Measurements from ENCODE around the gene GLT1D1.

GLT1D1 gene

GRCh38 chr12:128928361-128928760 is 75.1 kb downstream of the GLT1D1 start:
- no peak for FAIRE-seq
- DNase-seq (ENCODE audit: insufficient read length, low spot score): no peak
- TF ChIP-seq POU2F2 (IDR thresholded peaks at IDR 0.05; ENCODE audit: low read depth, low read length): no peak
- TF ChIP-seq SPI1 (IDR thresholded peaks at IDR 0.05; ENCODE audit: low read depth, low read length): no peak
- TF ChIP-seq TAF1 (IDR thresholded peaks at IDR 0.05; ENCODE audit: low read depth, low read length): no peak
- no peak for TF ChIP-seq POLR2AphosphoS5 (IDR thresholded peaks at IDR 0.05; ENCODE audit: low read depth, low read length)

GRCh38 chr12:128929057-128929456 is 75.8 kb downstream of the GLT1D1 start:
- no peak for FAIRE-seq
- no peak for DNase-seq (ENCODE audit: insufficient read length, low spot score)
- TF ChIP-seq PAX5 (IDR thresholded peaks at IDR 0.05; ENCODE audit: insufficient read depth, low read length, severe bottlenecking): no peak
- no peak for TF ChIP-seq SPI1 (IDR thresholded peaks at IDR 0.05; ENCODE audit: low read depth, low read length)
- no peak for TF ChIP-seq POU2F2 (IDR thresholded peaks at IDR 0.05; ENCODE audit: low read depth, low read length)
- no peak for TF ChIP-seq POLR2AphosphoS5 (IDR thresholded peaks at IDR 0.05; ENCODE audit: low read depth, low read length)
- no peak for TF ChIP-seq POLR2A (IDR thresholded peaks at IDR 0.05; ENCODE audit: low read depth, low read length)
- no peak for TF ChIP-seq TAF1 (IDR thresholded peaks at IDR 0.05; ENCODE audit: low read depth, low read length)

DNA sequence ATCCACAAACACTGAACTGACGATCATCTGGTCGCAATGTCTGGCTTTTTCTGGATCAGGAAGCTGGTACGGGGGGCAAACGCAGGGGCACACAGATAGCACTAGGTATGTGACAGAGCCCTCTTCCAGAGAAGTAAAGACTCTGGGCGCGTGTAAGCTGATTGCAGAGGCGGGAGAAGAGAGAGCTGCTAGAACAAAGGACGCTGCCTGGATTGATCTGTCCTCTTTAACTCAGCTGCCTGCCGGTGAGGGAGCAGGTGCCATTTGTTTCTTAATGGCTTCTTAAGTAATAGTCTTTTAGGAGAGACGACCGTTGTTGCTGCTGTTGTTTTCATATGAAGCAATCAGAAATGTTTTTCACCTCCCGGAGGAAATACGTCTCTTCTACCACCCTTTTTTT is 77.3 kb downstream of the GLT1D1 start:
- TF ChIP-seq POLR2A (IDR thresholded peaks at IDR 0.05; ENCODE audit: low read depth, low read length): no peak
- TF ChIP-seq SPI1 (IDR thresholded peaks at IDR 0.05; ENCODE audit: low read depth, low read length): no peak
- no peak for TF ChIP-seq POLR2AphosphoS5 (IDR thresholded peaks at IDR 0.05; ENCODE audit: low read depth, low read length)
- TF ChIP-seq POU2F2 (IDR thresholded peaks at IDR 0.05; ENCODE audit: low read depth, low read length): no peak
- TF ChIP-seq TAF1 (IDR thresholded peaks at IDR 0.05; ENCODE audit: low read depth, low read length): no peak
- no peak for TF ChIP-seq PAX5 (IDR thresholded peaks at IDR 0.05; ENCODE audit: insufficient read depth, low read length, severe bottlenecking)

GRCh38 chr12:128932521-128932920 is 79.2 kb downstream of the GLT1D1 start:
- no peak for FAIRE-seq
- no peak for TF ChIP-seq POLR2AphosphoS5 (IDR thresholded peaks at IDR 0.05; ENCODE audit: low read depth, low read length)
- TF ChIP-seq PAX5 (IDR thresholded peaks at IDR 0.05; ENCODE audit: insufficient read depth, low read length, severe bottlenecking): no peak
- DNase-seq (ENCODE audit: insufficient read length, low spot score): no peak

More for the DNA sequence above, 77.3 kb downstream of the GLT1D1 start:
- FAIRE-seq (no peak), DNase-seq (ENCODE audit: insufficient read length, low spot score) (no peak)

DNA sequence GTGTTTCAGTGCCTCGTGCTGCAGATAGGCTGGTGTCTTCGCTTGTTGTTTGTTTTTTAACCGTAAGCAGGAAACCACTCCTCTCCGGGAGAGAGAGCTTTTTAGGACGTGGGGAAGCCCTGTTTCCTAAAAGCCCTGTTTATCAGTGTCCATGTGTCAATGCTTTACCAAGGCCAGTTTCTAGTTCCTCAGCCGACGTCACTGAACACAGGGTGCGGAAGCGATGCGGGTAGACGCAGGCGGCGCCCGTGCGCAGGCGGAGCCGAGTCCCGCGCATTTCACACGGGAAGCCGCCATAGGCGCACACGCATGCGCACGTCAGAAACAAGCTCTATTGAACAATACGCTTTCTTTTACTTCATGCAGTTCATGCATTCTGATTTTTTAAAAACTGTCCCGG is 79.8 kb downstream of the GLT1D1 start:
- TF ChIP-seq TAF1 (IDR thresholded peaks at IDR 0.05; ENCODE audit: low read depth, low read length) (no peak), POU2F2 (IDR thresholded peaks at IDR 0.05; ENCODE audit: low read depth, low read length) (no peak), PAX5 (IDR thresholded peaks at IDR 0.05; ENCODE audit: insufficient read depth, low read length, severe bottlenecking) (no peak), POLR2AphosphoS5 (IDR thresholded peaks at IDR 0.05; ENCODE audit: low read depth, low read length) (no peak), SPI1 (IDR thresholded peaks at IDR 0.05; ENCODE audit: low read depth, low read length) (no peak), POLR2A (IDR thresholded peaks at IDR 0.05; ENCODE audit: low read depth, low read length) (no peak)
- DNase-seq (ENCODE audit: insufficient read length, low spot score) (no peak), FAIRE-seq (no peak)

DNA sequence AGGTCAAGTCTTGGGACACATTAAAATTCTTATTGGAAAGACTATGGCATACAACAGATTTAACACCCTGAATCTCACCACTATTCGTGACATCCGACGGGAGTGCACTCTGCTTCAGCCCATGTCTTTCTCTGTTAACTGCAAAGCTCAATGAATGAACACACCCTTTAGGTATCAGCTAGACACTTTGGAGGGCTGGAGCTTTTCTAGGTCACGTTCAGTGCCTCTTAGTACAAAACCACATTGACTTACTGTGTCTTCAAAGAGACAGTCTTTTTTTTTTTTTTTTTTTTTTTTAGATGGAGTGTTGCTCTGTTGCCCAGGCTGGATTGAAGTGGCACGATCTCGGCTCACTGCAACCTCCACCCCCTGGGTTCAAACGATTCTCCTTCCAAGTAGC is 80.6 kb downstream of the GLT1D1 start:
- TF ChIP-seq POU2F2 (IDR thresholded peaks at IDR 0.05; ENCODE audit: low read depth, low read length): no peak
- no peak for TF ChIP-seq POLR2A (IDR thresholded peaks at IDR 0.05; ENCODE audit: low read depth, low read length)
- TF ChIP-seq POLR2AphosphoS5 (IDR thresholded peaks at IDR 0.05; ENCODE audit: low read depth, low read length): no peak
- TF ChIP-seq PAX5 (IDR thresholded peaks at IDR 0.05; ENCODE audit: insufficient read depth, low read length, severe bottlenecking): no peak
- no peak for TF ChIP-seq TAF1 (IDR thresholded peaks at IDR 0.05; ENCODE audit: low read depth, low read length)
- no peak for TF ChIP-seq SPI1 (IDR thresholded peaks at IDR 0.05; ENCODE audit: low read depth, low read length)
- DNase-seq (ENCODE audit: insufficient read length, low spot score): no peak
- FAIRE-seq: no peak

DNA sequence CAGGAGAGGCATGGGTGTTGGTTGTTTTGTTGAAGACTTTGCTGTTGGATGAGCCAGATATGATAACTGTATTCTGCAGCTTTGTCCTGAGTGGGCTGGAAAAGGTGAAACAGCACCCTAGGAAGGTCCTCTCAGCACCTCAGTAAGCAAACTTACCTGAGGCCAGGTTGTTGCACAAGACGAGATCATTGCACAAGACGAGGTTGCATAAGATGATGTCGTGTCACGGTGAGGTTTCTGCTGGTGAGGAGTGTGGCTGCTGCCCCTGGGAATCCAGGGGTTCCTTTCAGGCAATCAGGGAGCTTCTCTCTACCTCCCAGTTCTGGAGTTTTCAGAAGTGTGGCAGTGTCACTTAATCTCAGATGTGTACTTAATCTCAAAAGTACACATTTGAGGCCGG is 85.6 kb downstream of the GLT1D1 start:
- TF ChIP-seq POLR2AphosphoS5 (IDR thresholded peaks at IDR 0.05; ENCODE audit: low read depth, low read length) (no peak), PAX5 (IDR thresholded peaks at IDR 0.05; ENCODE audit: insufficient read depth, low read length, severe bottlenecking) (no peak), TAF1 (IDR thresholded peaks at IDR 0.05; ENCODE audit: low read depth, low read length) (no peak), POU2F2 (IDR thresholded peaks at IDR 0.05; ENCODE audit: low read depth, low read length) (no peak), SPI1 (IDR thresholded peaks at IDR 0.05; ENCODE audit: low read depth, low read length) (no peak), POLR2A (IDR thresholded peaks at IDR 0.05; ENCODE audit: low read depth, low read length) (no peak)
- no peak for DNase-seq (ENCODE audit: insufficient read length, low spot score)
- no peak for FAIRE-seq

DNA sequence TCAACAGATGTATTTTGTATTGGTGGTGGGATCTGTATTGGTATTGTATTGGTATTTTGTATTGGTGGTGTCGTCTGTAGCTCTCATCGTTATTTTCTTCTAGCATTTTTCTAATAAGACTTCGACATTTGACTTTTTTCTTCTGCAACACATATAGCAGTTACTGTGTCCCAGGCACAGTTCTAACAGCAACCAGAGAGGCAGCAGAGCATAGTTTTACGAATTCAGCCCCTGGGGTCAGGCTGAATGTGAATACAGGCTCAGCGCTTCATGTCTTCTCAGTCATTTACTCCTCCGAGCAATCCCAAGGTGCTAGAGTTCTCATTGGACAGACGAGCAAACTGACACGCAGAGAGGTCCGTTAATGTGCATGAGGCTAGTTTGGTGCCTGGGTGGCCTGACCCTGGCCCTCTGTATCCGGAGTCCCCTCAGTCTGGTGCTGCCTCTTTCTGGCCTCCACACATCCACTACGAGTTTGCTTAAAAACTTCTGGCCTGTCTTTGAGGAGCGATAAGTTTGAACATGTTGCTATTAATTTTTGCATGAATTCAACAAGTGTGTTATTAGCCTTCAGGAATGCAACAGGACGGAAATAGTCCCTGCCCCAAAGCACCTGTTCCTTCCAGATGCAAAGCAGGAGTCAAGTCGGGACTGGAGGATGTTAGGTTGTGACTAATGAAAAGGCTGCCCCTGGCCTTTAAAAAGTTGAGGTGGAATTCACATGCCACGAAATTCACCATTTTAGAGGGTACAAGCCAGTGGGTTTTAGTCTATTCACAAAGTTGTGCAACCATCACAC is 87.0 kb downstream of the GLT1D1 start:
- peak; percentile 45 for FAIRE-seq
- DNase-seq (ENCODE audit: insufficient read length, low spot score): no peak
- TF ChIP-seq POU2F2 (IDR thresholded peaks at IDR 0.05; ENCODE audit: low read depth, low read length): no peak
- no peak for TF ChIP-seq SPI1 (IDR thresholded peaks at IDR 0.05; ENCODE audit: low read depth, low read length)
- TF ChIP-seq PAX5 (IDR thresholded peaks at IDR 0.05; ENCODE audit: insufficient read depth, low read length, severe bottlenecking): no peak
- no peak for TF ChIP-seq POLR2A (IDR thresholded peaks at IDR 0.05; ENCODE audit: low read depth, low read length)
- no peak for TF ChIP-seq TAF1 (IDR thresholded peaks at IDR 0.05; ENCODE audit: low read depth, low read length)
- no peak for TF ChIP-seq POLR2AphosphoS5 (IDR thresholded peaks at IDR 0.05; ENCODE audit: low read depth, low read length)

DNA sequence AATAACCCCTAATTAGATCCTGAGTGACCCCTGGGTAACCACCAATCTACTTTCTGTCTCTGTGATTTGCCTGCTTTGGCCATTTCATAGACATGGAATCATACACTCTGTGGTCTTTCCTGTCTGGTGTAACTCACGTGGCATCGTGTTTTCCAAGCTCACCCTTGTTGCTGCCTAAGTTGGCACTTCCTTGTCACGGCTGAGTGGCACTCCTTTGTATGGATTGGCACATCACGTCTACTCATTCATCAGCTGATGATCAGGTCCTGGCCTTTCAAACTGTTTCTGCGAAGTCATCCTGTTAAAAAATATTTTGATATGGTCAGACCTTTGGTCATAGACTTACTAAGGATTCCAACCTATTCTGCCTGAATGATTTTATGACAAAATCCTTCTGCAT is 87.7 kb downstream of the GLT1D1 start:
- no peak for DNase-seq (ENCODE audit: insufficient read length, low spot score)
- no peak for FAIRE-seq
- TF ChIP-seq PAX5 (IDR thresholded peaks at IDR 0.05; ENCODE audit: insufficient read depth, low read length, severe bottlenecking): no peak
- TF ChIP-seq SPI1 (IDR thresholded peaks at IDR 0.05; ENCODE audit: low read depth, low read length): no peak
- TF ChIP-seq TAF1 (IDR thresholded peaks at IDR 0.05; ENCODE audit: low read depth, low read length): no peak
- no peak for TF ChIP-seq POLR2A (IDR thresholded peaks at IDR 0.05; ENCODE audit: low read depth, low read length)
- TF ChIP-seq POU2F2 (IDR thresholded peaks at IDR 0.05; ENCODE audit: low read depth, low read length): no peak
- TF ChIP-seq POLR2AphosphoS5 (IDR thresholded peaks at IDR 0.05; ENCODE audit: low read depth, low read length): no peak

All from GM12891 (cell line).